ENCODE results near the gene TTYH1.

TTYH1 gene

GRCh38 chr19:54426291-54426931 lies 11.1 kb downstream of the TTYH1 start:
- TF ChIP-seq ZFX (IDR thresholded peaks at IDR 0.05) (no peak), CTCF (conservative IDR thresholded peaks at IDR 0.05) (no peak)
- H3K27ac ChIP-seq: no peak overlapping the region

- TF ChIP-seq CTCF (conservative IDR thresholded peaks at IDR 0.05) (no peak), ZFX (IDR thresholded peaks at IDR 0.05) (no peak)
- no peak overlapping the region for H3K27ac ChIP-seq
Observed at GRCh38 chr19:54427586-54427985, 12.3 kb downstream of the TTYH1 start.

GRCh38 chr19:54428323-54429175 lies 13.3 kb downstream of the TTYH1 start:
- no peak overlapping the region for H3K27ac ChIP-seq
- TF ChIP-seq CTCF (conservative IDR thresholded peaks at IDR 0.05): no peak
- TF ChIP-seq ZFX (IDR thresholded peaks at IDR 0.05): no peak

GRCh38 chr19:54429176-54429495 lies 13.9 kb downstream of the TTYH1 start:
- TF ChIP-seq CTCF (conservative IDR thresholded peaks at IDR 0.05) (no peak), ZFX (IDR thresholded peaks at IDR 0.05) (no peak)
- H3K27ac ChIP-seq: no peak overlapping the region

- TF ChIP-seq ZFX (IDR thresholded peaks at IDR 0.05): no peak
- no peak overlapping the region for H3K27ac ChIP-seq
Observed at GRCh38 chr19:54429545-54430227, 14.4 kb downstream of the TTYH1 start.

GRCh38 chr19:54430306-54431254 lies 15.3 kb downstream of the TTYH1 start:
- peak overlapping the region; percentile 77 for H3K27ac ChIP-seq
- no peak; the same call in 1 of the 2 replicates for TF ChIP-seq CTCF (conservative IDR thresholded peaks at IDR 0.05)
- TF ChIP-seq ZFX (IDR thresholded peaks at IDR 0.05): no peak

GRCh38 chr19:54431255-54431838 lies 16.1 kb downstream of the TTYH1 start:
- H3K27ac ChIP-seq: peak overlapping the region; percentile 77
- TF ChIP-seq ZFX (IDR thresholded peaks at IDR 0.05) (no peak), CTCF (conservative IDR thresholded peaks at IDR 0.05) (no peak; the same call in 1 of the 2 replicates)
